B cell (primary cell): ENCODE results near the gene RTN4RL2. TPM values are rescaled to one million over a fixed set of nuclear protein-coding genes. Genes with fewer than 3 reads are reported as not detected.

Experiments
- ATAC-seq: fragments of 200-7000 bp; cut with Tn5 transposase; one replicate; pipeline ENCODE4 v1.10.0; 2021; ENCODE audit warnings: low read depth, mild to moderate bottlenecking, moderate number of reproducible peaks, moderate library complexity
- CTCF ChIA-PET: fragments of 350-600 bp; sonication (Branson Sonifier 250); formaldehyde crosslinking; loops from one replicate; lab custom pipeline; 2021; ENCODE audit warnings: antibody characterized with exemption, inconsistent platforms; lab: Charles Lee
- POLR2A ChIA-PET: fragments of 350-600 bp; sonication (Branson Sonifier 250); formaldehyde crosslinking; loops from one replicate; lab custom pipeline; 2021; ENCODE audit warnings: antibody characterized with exemption; lab: Charles Lee
- DNase-seq: peaks from one replicate; pipeline ENCODE4 v3.0.0; 2013
- H2AFZ ChIP-seq: 2 replicates; pipeline ENCODE4 v1.6.1; 2012; ENCODE audit warnings: mild to moderate bottlenecking, low read depth, low read length; ENCODE audit not compliant: insufficient read depth, poor library complexity, severe bottlenecking
- H3K27ac ChIP-seq, 2 donors: 1 replicate in 1 of 2; 2 replicates in 1 of 2; pipeline ENCODE4 v1.5.1; 2012 to 2013; ENCODE audit warnings: low read length in 2 of 2, mild to moderate bottlenecking in 2 of 2, moderate library complexity in 1 of 2
- H3K27me3 ChIP-seq, 4 experiments: fragments of 200-600 bp in 1 of 4; sonication (generic) in 1 of 4; replicated peaks in 1 of 4; 1 replicate in 2 of 4; 2 replicates in 2 of 4; pipeline versions ENCODE4 v1.6.1 to v1.7.0; 2013 to 2016; ENCODE audit warnings: low read length in 3 of 4, mild to moderate bottlenecking in 2 of 4, mixed read lengths in 1 of 4, moderate library complexity in 1 of 4; ENCODE audit not compliant: insufficient read depth in 4 of 4, control insufficient read depth in 3 of 4; ENCODE audit errors: control extremely low read depth in 1 of 4
- H3K36me3 ChIP-seq, 2 experiments: replicated peaks in 1 of 2; 1 replicate in 1 of 2; 2 replicates in 1 of 2; pipeline versions ENCODE4 v1.6.1 to v1.7.1; 2013; ENCODE audit warnings: low read length in 1 of 2; ENCODE audit not compliant: insufficient read depth in 2 of 2, control insufficient read depth in 1 of 2; ENCODE audit errors: control extremely low read depth in 1 of 2, extremely low read depth in 1 of 2
- H3K4me1 ChIP-seq, 2 donors: fragments of 200-600 bp in 1 of 2; sonication (generic) in 1 of 2; 1 replicate in 1 of 2; 2 replicates in 1 of 2; pipeline versions ENCODE4 v1.5.1 to v1.6.1; 2013 to 2017; ENCODE audit warnings: low read length in 2 of 2; ENCODE audit not compliant: control insufficient read depth in 2 of 2, insufficient read depth in 2 of 2
- H3K4me2 ChIP-seq: replicated peaks from 2 replicates; pipeline ENCODE3; 2012; ENCODE audit warnings: mild to moderate bottlenecking, low read depth, low read length; ENCODE audit not compliant: poor library complexity, severe bottlenecking
- H3K4me3 ChIP-seq, 5 experiments: fragments of 200-600 bp in 1 of 5; sonication (generic) in 1 of 5; 1 replicate in 3 of 5; 2 replicates in 2 of 5; pipeline versions ENCODE4 v1.5.1 to v1.7.0; 2011 to 2016; ENCODE audit warnings: low read length in 4 of 5, mild to moderate bottlenecking in 4 of 5, low read depth in 2 of 5, control low read depth in 1 of 5, moderate library complexity in 1 of 5; ENCODE audit not compliant: insufficient read depth in 1 of 5; ENCODE audit errors: control extremely low read depth in 1 of 5, extremely low read depth in 1 of 5
- H3K79me2 ChIP-seq: fragments of 200-600 bp; sonication (generic); one replicate; pipeline ENCODE4 v1.6.0; 2016; ENCODE audit warnings: low read length; ENCODE audit not compliant: control insufficient read depth, insufficient read depth
- H3K9ac ChIP-seq: fragments of 200-600 bp; sonication (generic); 2 replicates; pipeline ENCODE4 v1.6.1; 2017; ENCODE audit warnings: mild to moderate bottlenecking, low read length, moderate library complexity
- H3K9me3 ChIP-seq, 3 donors: one replicate each; pipeline versions ENCODE4 v1.6.1 to v1.7.1; 2013; ENCODE audit warnings: low read length in 2 of 3; ENCODE audit not compliant: control insufficient read depth in 2 of 3, insufficient read depth in 1 of 3; ENCODE audit errors: control extremely low read depth in 1 of 3
- H4K20me1 ChIP-seq: 2 replicates; pipeline ENCODE4 v1.6.0; 2012; ENCODE audit warnings: mild to moderate bottlenecking, low read length; ENCODE audit not compliant: insufficient read depth, control insufficient read depth, poor library complexity, severe bottlenecking
- H3K27ac Mint-ChIP-seq: one replicate; pipeline ENCODE4 v1.8.0; 2021; ENCODE audit warnings: mixed read lengths
- H3K27me3 Mint-ChIP-seq: one replicate; pipeline ENCODE4 v1.8.0; 2021; ENCODE audit warnings: mixed read lengths
- H3K4me1 Mint-ChIP-seq: one replicate; pipeline ENCODE4 v1.8.0; 2021; ENCODE audit warnings: mixed read lengths
- H3K4me3 Mint-ChIP-seq: one replicate; pipeline ENCODE4 v1.8.0; 2021; ENCODE audit warnings: mixed read lengths
- H3K9me3 Mint-ChIP-seq: one replicate; pipeline ENCODE4 v1.8.0; 2022; ENCODE audit warnings: mixed read lengths; ENCODE audit not compliant: insufficient read depth
- EZH2 ChIP-seq: IDR thresholded peaks from 2 replicates; pipeline ENCODE4 v1.6.1; 2012; ENCODE audit warnings: borderline replicate concordance, low read depth, mild to moderate bottlenecking, moderate library complexity, low read length; ENCODE audit not compliant: insufficient read depth, poor library complexity, severe bottlenecking
- WGBS: methylation state at CpG from one replicate; pipeline ENCODE4 v1.1.5; 2013; ENCODE audit warnings: missing lambda C conversion rate; ENCODE audit not compliant: insufficient coverage; 5-methylcytosine and 5-hydroxymethylcytosine counted together
- intact Hi-C: fragments of 100-400 bp; cut with micrococcal nuclease; formaldehyde crosslinking; loops from one replicate; pipeline ENCODE4 v1.10.0; 2022
- polyA plus RNA-seq: library from polyadenylated mRNA; depleted of rRNA; stranded (reverse); fragments of >200 nt; gene quantifications from 2 replicates; pipeline ENCODE4 v1.2.3, GENCODE V29; 2012
- total RNA-seq, 2 donors: library from RNA; stranded (reverse); fragments of 120-200 nt in 1 of 2; gene quantifications; 1 replicate in 1 of 2; 2 replicates in 1 of 2; pipeline versions ENCODE4 v1.2.3 to v1.2.4, GENCODE V29; 2013 to 2022
- TF ChIP-seq, protein P1 (sequence below): fragments of 200-600 bp; IDR thresholded peaks from one replicate; pipeline ENCODE4 v1.8.0; 2022; ENCODE audit warnings: antibody characterized with exemption, mild to moderate bottlenecking

RTN4RL2 gene
- total and polyA plus RNA-seq, 2 donors (not counting 1 experiment from before 2014, with no cell fraction given): 0.12 to 0.13 TPM

DNA sequence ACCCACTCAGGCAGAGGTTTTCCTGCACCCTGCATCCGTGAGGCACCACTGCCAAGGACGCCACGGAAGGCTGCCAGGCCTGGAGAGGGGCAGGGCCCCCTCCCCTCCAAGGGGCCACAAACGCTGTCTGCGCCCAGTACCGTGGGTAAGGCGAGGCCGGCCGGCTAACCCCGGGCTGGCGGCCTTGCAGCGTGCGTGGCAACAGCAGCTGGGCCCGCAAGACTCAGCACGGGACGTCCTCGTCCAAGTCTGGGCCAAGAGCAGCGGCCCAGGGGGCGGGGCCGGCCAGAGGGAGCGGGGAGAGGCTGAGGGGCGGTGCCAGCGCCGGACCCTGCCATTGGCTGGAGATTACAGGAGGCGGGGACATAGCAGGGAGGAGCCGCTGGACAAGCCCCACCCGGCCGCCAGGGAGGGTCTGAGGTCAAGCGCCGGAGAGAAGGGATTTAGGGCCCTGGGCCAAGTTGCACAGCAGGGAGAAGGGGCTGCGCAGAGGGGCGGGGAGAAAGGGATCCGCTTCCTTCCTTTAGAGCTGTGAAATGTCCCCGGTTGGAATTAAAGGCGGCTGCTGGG, 39.2 kb downstream of the RTN4RL2 start:
- Histone ChIP-seq H3K36me3 (peaks cover 0 to 3% of the 10 kb centered on the region in 2 experiments), H3K79me2 (no peaks in the 10 kb centered on the region), H3K27ac (no peak overlapping the region), H3K4me3 (peak overlapping the region in 2 of 5 experiments; percentile 12 to 57), H3K4me1 (peaks cover 0 to 6% of the 10 kb centered on the region in 2 donors), H3K9me3 (peaks cover 0 to 4% (median 0%) of the 10 kb centered on the region in 3 donors), H3K9ac (no peak overlapping the region), H3K27me3 (no peaks in the 10 kb centered on the region), H2AFZ (peak overlapping the region; percentile 33), H3K4me2 (peak overlapping the region; percentile 63), H4K20me1 (no peaks in the 10 kb centered on the region)
- intact Hi-C loops: loop anchor here (2.0 kb wide), 1 partner anchor 15 kb away; the partner anchor contains the start of gene SLC43A1
- TF ChIP-seq, protein P1, sequence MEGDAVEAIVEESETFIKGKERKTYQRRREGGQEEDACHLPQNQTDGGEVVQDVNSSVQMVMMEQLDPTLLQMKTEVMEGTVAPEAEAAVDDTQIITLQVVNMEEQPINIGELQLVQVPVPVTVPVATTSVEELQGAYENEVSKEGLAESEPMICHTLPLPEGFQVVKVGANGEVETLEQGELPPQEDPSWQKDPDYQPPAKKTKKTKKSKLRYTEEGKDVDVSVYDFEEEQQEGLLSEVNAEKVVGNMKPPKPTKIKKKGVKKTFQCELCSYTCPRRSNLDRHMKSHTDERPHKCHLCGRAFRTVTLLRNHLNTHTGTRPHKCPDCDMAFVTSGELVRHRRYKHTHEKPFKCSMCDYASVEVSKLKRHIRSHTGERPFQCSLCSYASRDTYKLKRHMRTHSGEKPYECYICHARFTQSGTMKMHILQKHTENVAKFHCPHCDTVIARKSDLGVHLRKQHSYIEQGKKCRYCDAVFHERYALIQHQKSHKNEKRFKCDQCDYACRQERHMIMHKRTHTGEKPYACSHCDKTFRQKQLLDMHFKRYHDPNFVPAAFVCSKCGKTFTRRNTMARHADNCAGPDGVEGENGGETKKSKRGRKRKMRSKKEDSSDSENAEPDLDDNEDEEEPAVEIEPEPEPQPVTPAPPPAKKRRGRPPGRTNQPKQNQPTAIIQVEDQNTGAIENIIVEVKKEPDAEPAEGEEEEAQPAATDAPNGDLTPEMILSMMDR: no peak
- no peak for TF ChIP-seq EZH2
- no peaks in the 10 kb centered on the region for H3K9me3 Mint-ChIP-seq
- ChIA-PET POLR2A (no interaction called here), CTCF (interaction anchor here (1.1 to 12.1 kb wide), 3 partner anchors 28 to 42 kb away, joined by 8 to 355 read pairs (median 34); partner anchors contain the start of gene TIMM10)
- H3K27me3 Mint-ChIP-seq: no peaks in the 10 kb centered on the region
- DNase-seq (peak; percentile 60), ATAC-seq (peak; percentile 100)
- WGBS: 40% methylated on average over 34 of the region's 35 CpGs
- H3K27ac Mint-ChIP-seq: no peak overlapping the region
- H3K4me1 Mint-ChIP-seq: peaks cover 6% of the 10 kb centered on the region
- peak overlapping the region; percentile 38 for H3K4me3 Mint-ChIP-seq

DNA sequence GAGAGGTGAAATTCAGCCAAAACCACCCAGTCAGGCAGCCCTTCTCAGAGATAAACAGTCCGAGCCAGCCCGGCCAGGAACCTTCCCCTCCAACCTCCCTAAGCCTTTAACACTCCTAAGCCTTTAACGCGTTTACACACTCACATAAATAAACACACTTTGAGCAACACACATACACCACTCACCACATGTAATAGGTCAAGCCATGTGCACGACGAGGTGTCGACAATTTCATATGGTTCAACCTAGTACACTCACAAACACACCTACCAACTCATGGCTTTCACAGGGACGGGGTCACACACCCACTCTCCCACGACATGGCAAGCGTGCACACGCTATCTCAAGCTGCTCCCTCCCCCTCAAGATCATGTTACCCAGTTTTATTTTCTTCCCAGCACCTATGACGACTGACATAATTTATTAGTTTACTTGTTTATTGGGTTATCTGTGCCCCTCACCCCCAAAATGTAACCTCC, 39.7 kb downstream of the RTN4RL2 start:
- peak overlapping the region; percentile 38 for H3K4me3 Mint-ChIP-seq
- Histone ChIP-seq H3K4me1 (peaks cover 0 to 6% of the 10 kb centered on the region in 2 donors), H3K4me3 (peak overlapping the region in 1 of 5 experiments; percentile 57), H2AFZ (peak overlapping the region; percentile 33), H4K20me1 (no peaks in the 10 kb centered on the region), H3K9me3 (peaks cover 0 to 4% (median 0%) of the 10 kb centered on the region in 3 donors), H3K36me3 (peaks cover 0 to 3% of the 10 kb centered on the region in 2 experiments), H3K9ac (no peak overlapping the region), H3K27me3 (no peaks in the 10 kb centered on the region), H3K27ac (no peak overlapping the region), H3K79me2 (no peaks in the 10 kb centered on the region), H3K4me2 (peak overlapping the region; percentile 63)
- intact Hi-C loops: loop anchor here (2.0 kb wide), 1 partner anchor 15 kb away; the partner anchor contains the start of gene SLC43A1
- ChIA-PET CTCF (interaction anchor here (1.1 to 7.6 kb wide), 2 partner anchors 27 to 42 kb away, joined by 8 to 34 read pairs; no protein-coding TSS in a partner anchor), POLR2A (no interaction called here)
- no peak for ATAC-seq
- H3K27ac Mint-ChIP-seq: no peak overlapping the region
- no peaks in the 10 kb centered on the region for H3K27me3 Mint-ChIP-seq
- 73% methylated on average over 8 of the region's 12 CpGs for WGBS
- TF ChIP-seq, protein P1: no peak
- no peak for TF ChIP-seq EZH2
- no peak for DNase-seq
- peaks cover 6% of the 10 kb centered on the region for H3K4me1 Mint-ChIP-seq
- no peaks in the 10 kb centered on the region for H3K9me3 Mint-ChIP-seq
